Endothelial cell of umbilical vein (primary cell): ENCODE results near the gene AQP7. TPM values are rescaled to one million over a fixed set of nuclear protein-coding genes. Genes with fewer than 3 reads are reported as not detected.
"Not testable (repeated sequence)": the region's sequence is repeated elsewhere in the genome, so short reads cannot be mapped to it uniquely, and the experiment has no call there.

Source experiments
- BruUV-seq: library from RNA; stranded (reverse); fragments of 400-500 nt; replicated peaks from 2 replicates; lab custom pipeline; 2021; lab: Mats Ljungman, UMichigan
- CTCF ChIA-PET: fragments of 300-600, 350-600 bp; sonication (Branson Sonifier 250); formaldehyde crosslinking; loops from one replicate; lab custom pipeline; 2021; ENCODE audit warnings: antibody characterized with exemption, inconsistent platforms; lab: Charles Lee
- POLR2A ChIA-PET: fragments of 300-600, 350-600 bp; sonication (Branson Sonifier 250); formaldehyde crosslinking; loops from one replicate; lab custom pipeline; 2021; ENCODE audit warnings: antibody characterized with exemption, inconsistent platforms; lab: Charles Lee
- DNase-seq: peaks from one replicate; pipeline ENCODE4 v3.0.0-alpha.2; 2011; ENCODE audit warnings: low read depth, low spot score
- FAIRE-seq: peaks from 2 replicates; lab custom pipeline; 2011; peaks lifted over from hg19 to GRCh38; lab: Jason Lieb, UNC
- H2AFZ ChIP-seq: 2 replicates; pipeline ENCODE4 v1.6.0; 2012; ENCODE audit warnings: low read depth, low read length, control low read depth, inconsistent platforms
- H3K27ac ChIP-seq: 2 replicates; pipeline ENCODE4 v1.5.1; 2011; ENCODE audit warnings: low read depth, mild to moderate bottlenecking, control low read depth, low read length, moderate library complexity; ENCODE audit not compliant: insufficient read depth
- H3K27me3 ChIP-seq, 2 experiments: 2 replicates each; pipeline versions ENCODE4 v1.6.0 to v1.6.1; 2011; ENCODE audit warnings: low read length in 2 of 2, mixed read lengths in 1 of 2; ENCODE audit not compliant: control insufficient read depth in 2 of 2, insufficient read depth in 2 of 2
- H3K36me3 ChIP-seq, 2 experiments: 2 replicates in 1 of 2; 3 replicates in 1 of 2; pipeline ENCODE4 v1.5.1; 2011; ENCODE audit warnings: low read length in 2 of 2, mild to moderate bottlenecking in 1 of 2, moderate library complexity in 1 of 2; ENCODE audit not compliant: control insufficient read depth in 2 of 2, insufficient read depth in 2 of 2; ENCODE audit errors: extremely low read depth in 1 of 2
- H3K4me1 ChIP-seq: 3 replicates; pipeline ENCODE4 v1.5.1; 2011; ENCODE audit warnings: mild to moderate bottlenecking, low read length; ENCODE audit not compliant: control insufficient read depth, insufficient read depth; ENCODE audit errors: extremely low read depth
- H3K4me2 ChIP-seq: 2 replicates; pipeline ENCODE4 v1.6.1; 2011; ENCODE audit warnings: low read length, control low read depth, mixed read lengths; ENCODE audit not compliant: insufficient read depth
- H3K4me3 ChIP-seq, 3 experiments: fragments of 200-600 bp in 1 of 3; sonication (generic), shearing (Covaris generic) in 1 of 3; replicated peaks in 1 of 3; 2 replicates each; pipeline ENCODE4 v1.5.1; 2011 to 2016; ENCODE audit warnings: control low read depth in 3 of 3, low read length in 3 of 3, mild to moderate bottlenecking in 2 of 3, inconsistent platforms in 1 of 3, low read depth in 1 of 3, moderate library complexity in 1 of 3; ENCODE audit not compliant: insufficient read depth in 1 of 3
- H3K79me2 ChIP-seq: 2 replicates; pipeline ENCODE4 v1.6.0; 2012; ENCODE audit warnings: low read length, inconsistent platforms; ENCODE audit not compliant: control insufficient read depth, insufficient read depth
- H3K9ac ChIP-seq: replicated peaks from 2 replicates; pipeline ENCODE3; 2011; ENCODE audit warnings: low read length, control low read depth; ENCODE audit not compliant: insufficient read depth; ENCODE audit errors: extremely low read depth
- H3K9me1 ChIP-seq: replicated peaks from 3 replicates; pipeline ENCODE4 v1.6.0; 2011; ENCODE audit warnings: mild to moderate bottlenecking, low read length; ENCODE audit not compliant: control insufficient read depth, insufficient read depth; ENCODE audit errors: extremely low read depth
- H3K9me3 ChIP-seq: replicated peaks from 2 replicates; pipeline ENCODE4 v1.5.1; 2012; ENCODE audit warnings: low read length, inconsistent platforms; ENCODE audit not compliant: control insufficient read depth, insufficient read depth
- H4K20me1 ChIP-seq: replicated peaks from 2 replicates; pipeline ENCODE3; 2011; ENCODE audit warnings: mild to moderate bottlenecking, low read length; ENCODE audit not compliant: control insufficient read depth, insufficient read depth; ENCODE audit errors: extremely low read depth
- EZH2 ChIP-seq: IDR thresholded peaks from 2 replicates; pipeline ENCODE4 v1.6.1; 2012; ENCODE audit warnings: borderline replicate concordance, low read depth, mild to moderate bottlenecking, moderate library complexity, low read length, inconsistent platforms; ENCODE audit not compliant: severe bottlenecking
- FOS ChIP-seq: IDR thresholded peaks from 2 replicates; pipeline ENCODE4 v1.6.1; 2011; ENCODE audit warnings: mild to moderate bottlenecking, low read length, moderate library complexity, borderline replicate concordance; ENCODE audit not compliant: insufficient read depth
- GATA2 ChIP-seq: IDR thresholded peaks from 2 replicates; pipeline ENCODE4 v1.7.0; 2011; ENCODE audit warnings: low read depth, mild to moderate bottlenecking, moderate library complexity, mixed read lengths, low read length; ENCODE audit not compliant: insufficient read length, insufficient read depth
- JUN ChIP-seq: IDR thresholded peaks from 2 replicates; pipeline ENCODE4 v1.6.1; 2011; ENCODE audit warnings: borderline replicate concordance, low read depth; ENCODE audit not compliant: insufficient read length, insufficient read depth
- MYC ChIP-seq: IDR thresholded peaks from one replicate; pipeline ENCODE4 v1.6.1; 2011; ENCODE audit warnings: mild to moderate bottlenecking, low read depth, low read length
- POLR2A ChIP-seq: IDR thresholded peaks from 2 replicates; pipeline ENCODE4 v1.6.1; 2012; ENCODE audit warnings: low read depth, mild to moderate bottlenecking, control low read depth, low read length
- POLR2AphosphoS5 ChIP-seq: IDR thresholded peaks from 2 replicates; pipeline ENCODE4 v1.6.1; 2012; ENCODE audit warnings: low read depth, mild to moderate bottlenecking, control low read depth, low read length, moderate library complexity; ENCODE audit not compliant: insufficient read depth
- dilution Hi-C: fragments of 300-500 bp; cut with MboI; formaldehyde crosslinking; loops from one replicate; pipeline ENCODE4 v1.15.0; 2019; ENCODE audit warnings: low sequenced_read_pairs; ENCODE audit not compliant: extremely low pct_ligation_motif_present
- intact Hi-C: fragments of 100-400 bp; cut with micrococcal nuclease; formaldehyde crosslinking; loops from one replicate; pipeline ENCODE4 v1.10.0; 2022
- polyA plus RNA-seq, 4 experiments: library from polyadenylated mRNA; depleted of rRNA in 3 of 4; stranded (reverse) in 3 of 4; unstranded in 1 of 4; fragments of >200 nt; gene quantifications; 2 replicates each; pipeline versions ENCODE4 v1.2.1 to v1.2.3, GENCODE V29; 2011 to 2012; ENCODE audit warnings: missing spikeins in 1 of 4
- total RNA-seq: library from RNA; stranded (reverse); gene quantifications from 2 replicates; pipeline ENCODE4 v1.2.3, GENCODE V29; 2021
- TF ChIP-seq, protein P1 (sequence below): IDR thresholded peaks from 2 replicates; pipeline ENCODE4 v1.6.1; 2011; ENCODE audit not compliant: insufficient read depth, insufficient read length
- TF ChIP-seq, protein P2 (sequence below), 2 donors: IDR thresholded peaks; 1 replicate in 1 of 2; 2 replicates in 1 of 2; pipeline ENCODE4 v1.5.1; 2011; ENCODE audit warnings: low read length in 2 of 2, mild to moderate bottlenecking in 2 of 2, moderate library complexity in 2 of 2, control low read depth in 1 of 2, inconsistent platforms in 1 of 2, low read depth in 1 of 2; ENCODE audit not compliant: insufficient read depth in 1 of 2; ENCODE audit errors: extremely low read depth in 1 of 2

Gene AQP7
- total and polyA plus RNA-seq, 2 donors (not counting 3 experiments of a cell fraction or from before 2014, with no cell fraction given) = 3.7 TPM; not detected in 1

DNA sequence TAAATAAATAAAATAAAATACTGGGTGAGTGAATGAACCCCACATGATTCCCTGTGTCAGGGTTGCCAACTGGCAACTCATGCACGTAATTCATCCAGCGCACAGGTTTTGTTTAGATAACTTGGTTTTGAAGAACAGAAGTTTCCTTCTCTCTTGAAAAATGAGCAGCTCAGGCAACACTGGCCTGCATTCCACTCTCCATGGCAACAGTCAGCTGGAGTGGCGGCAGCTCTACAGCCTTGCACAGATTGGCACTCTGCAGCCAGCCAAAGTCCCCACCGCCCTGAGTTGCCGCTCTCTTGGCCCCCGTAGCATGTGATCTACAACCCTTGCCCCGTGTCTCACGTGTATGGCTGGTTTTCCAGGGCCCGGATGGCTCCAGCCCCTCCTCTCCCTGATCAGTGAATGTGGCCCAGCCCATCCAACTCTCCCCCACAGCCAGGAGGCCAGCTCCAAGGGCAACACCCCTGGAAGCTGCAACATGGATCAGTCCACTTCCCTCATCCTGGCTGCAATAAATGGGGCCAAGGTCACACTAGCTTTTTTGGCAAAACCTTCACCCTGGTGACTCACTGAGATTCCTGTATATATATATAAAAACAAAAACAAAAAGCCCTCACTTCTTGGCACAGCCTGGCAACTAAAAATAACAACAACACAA is 11.1 kb downstream of the AQP7 start:
- FAIRE-seq (peak; percentile 95), DNase-seq (peak; percentile 97)
- Histone ChIP-seq H3K27ac (peak overlapping the region; percentile 78), H2AFZ (peak overlapping the region; percentile 20)
- dilution Hi-C loops, H3K4me1 ChIP-seq, H3K79me2 ChIP-seq, H4K20me1 ChIP-seq, H3K4me3 ChIP-seq, BruUV-seq, H3K36me3 ChIP-seq, H3K9me3 ChIP-seq, H3K27me3 ChIP-seq, H3K9me1 ChIP-seq, H3K4me2 ChIP-seq, H3K9ac ChIP-seq: not testable (repeated sequence)
- TF ChIP-seq FOS = peak; percentile 60
- TF ChIP-seq JUN = peak; percentile 62
- peak; percentile 17 for TF ChIP-seq POLR2AphosphoS5
- intact Hi-C loops = loop anchor here (1.0 kb wide), 4 partner anchors 12 to 101 kb away; partner anchors contain the start of gene NFX1
- ChIA-PET CTCF (interaction anchor here (1.3 to 3.2 kb wide), 6 partner anchors 12 to 104 kb away, joined by 4 to 23 read pairs (median 8); no protein-coding TSS in a partner anchor), POLR2A (interaction anchor here (1.2 to 1.4 kb wide), 2 partner anchors 62 to 101 kb away, joined by 3 to 10 read pairs; partner anchors contain the start of gene NFX1)

DNA sequence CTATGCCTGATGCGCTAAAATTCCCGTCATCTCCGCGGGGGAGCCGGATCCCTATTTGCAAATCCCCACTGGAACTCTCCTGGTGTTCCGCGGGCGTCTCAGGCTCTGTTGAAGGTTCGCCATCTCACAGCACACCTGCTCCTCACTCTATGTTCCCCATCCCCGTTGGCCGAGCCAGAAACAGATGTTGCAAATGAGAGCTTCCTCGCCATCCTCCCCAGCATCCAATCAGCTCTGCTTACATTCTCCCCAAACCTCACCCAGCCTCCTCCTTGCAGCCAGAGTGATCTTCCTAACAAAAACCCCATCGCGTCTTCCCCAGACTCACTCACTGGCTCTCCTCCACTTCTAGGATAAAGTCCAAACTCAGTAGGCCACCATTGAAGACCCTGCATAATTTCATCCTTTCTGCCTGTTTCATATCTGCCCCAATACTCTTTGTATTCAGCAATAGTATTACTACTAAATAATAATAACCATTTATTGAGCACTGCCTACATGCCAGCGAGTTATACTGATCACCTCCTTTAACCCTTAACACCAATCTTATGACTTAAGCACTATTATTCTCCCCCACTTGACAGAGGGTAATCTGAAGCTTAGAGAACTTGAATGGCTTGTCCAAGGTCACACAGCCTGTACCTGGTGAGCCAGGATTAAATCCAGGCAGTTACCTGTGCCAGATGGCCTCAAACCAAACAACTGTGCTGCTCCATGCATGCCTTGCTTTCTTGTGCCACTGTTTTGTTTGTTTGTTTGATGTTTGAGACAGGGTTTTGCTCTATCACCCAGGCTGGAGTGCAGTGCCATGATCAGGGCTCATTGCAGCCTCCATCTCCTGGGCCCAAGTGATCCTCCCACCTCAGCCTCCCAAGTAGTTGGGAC is 14.0 kb downstream of the AQP7 start:
- Histone ChIP-seq H3K36me3 (no peaks in the 10 kb centered on the region), H3K4me2 (no peak overlapping the region), H3K4me1 (peaks cover 5% of the 10 kb centered on the region), H3K9me3 (no peaks in the 10 kb centered on the region), H3K27me3 (no peaks in the 10 kb centered on the region), H4K20me1 (no peaks in the 10 kb centered on the region), H3K9ac (no peak overlapping the region), H3K4me3 (no peak overlapping the region), H2AFZ (no peak overlapping the region), H3K27ac (no peak overlapping the region), H3K9me1 (no peaks in the 10 kb centered on the region), H3K79me2 (no peaks in the 10 kb centered on the region)
- dilution Hi-C loops = no loop called here
- DNase-seq (no peak), FAIRE-seq (no peak)
- CTCF ChIA-PET = interaction anchor here (1.2 to 1.8 kb wide), 2 partner anchors 13 to 65 kb away, joined by 4 to 6 read pairs; no protein-coding TSS in a partner anchor
- intact Hi-C loops = no loop called here
- POLR2A ChIA-PET = no interaction called here
- TF ChIP-seq EZH2 (no peak), GATA2 (no peak), POLR2AphosphoS5 (no peak), JUN (no peak), MYC (no peak), FOS (no peak), POLR2A (no peak)
- TF ChIP-seq, protein P1, sequence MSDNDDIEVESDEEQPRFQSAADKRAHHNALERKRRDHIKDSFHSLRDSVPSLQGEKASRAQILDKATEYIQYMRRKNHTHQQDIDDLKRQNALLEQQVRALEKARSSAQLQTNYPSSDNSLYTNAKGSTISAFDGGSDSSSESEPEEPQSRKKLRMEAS = no peak
- TF ChIP-seq, protein P2, sequence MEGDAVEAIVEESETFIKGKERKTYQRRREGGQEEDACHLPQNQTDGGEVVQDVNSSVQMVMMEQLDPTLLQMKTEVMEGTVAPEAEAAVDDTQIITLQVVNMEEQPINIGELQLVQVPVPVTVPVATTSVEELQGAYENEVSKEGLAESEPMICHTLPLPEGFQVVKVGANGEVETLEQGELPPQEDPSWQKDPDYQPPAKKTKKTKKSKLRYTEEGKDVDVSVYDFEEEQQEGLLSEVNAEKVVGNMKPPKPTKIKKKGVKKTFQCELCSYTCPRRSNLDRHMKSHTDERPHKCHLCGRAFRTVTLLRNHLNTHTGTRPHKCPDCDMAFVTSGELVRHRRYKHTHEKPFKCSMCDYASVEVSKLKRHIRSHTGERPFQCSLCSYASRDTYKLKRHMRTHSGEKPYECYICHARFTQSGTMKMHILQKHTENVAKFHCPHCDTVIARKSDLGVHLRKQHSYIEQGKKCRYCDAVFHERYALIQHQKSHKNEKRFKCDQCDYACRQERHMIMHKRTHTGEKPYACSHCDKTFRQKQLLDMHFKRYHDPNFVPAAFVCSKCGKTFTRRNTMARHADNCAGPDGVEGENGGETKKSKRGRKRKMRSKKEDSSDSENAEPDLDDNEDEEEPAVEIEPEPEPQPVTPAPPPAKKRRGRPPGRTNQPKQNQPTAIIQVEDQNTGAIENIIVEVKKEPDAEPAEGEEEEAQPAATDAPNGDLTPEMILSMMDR (IDR thresholded peaks at IDR 0.05; ENCODE audit: extremely low read depth in 1 of 2, insufficient read depth in 1 of 2, low read depth in 1 of 2, low read length in 2 of 2) = no peak
- BruUV-seq = no TSS peak
